Neural cell (in vitro differentiated cells): ENCODE results near the gene FAM163A.

Experiments used
- CTCF ChIP-seq: fragments of 450-650 bp; IDR thresholded peaks from 2 replicates; pipeline ENCODE4 v1.5.1; 2014; ENCODE audit warnings: antibody characterized with exemption, mild to moderate bottlenecking, moderate library complexity; ENCODE audit not compliant: poor library complexity, severe bottlenecking
- EP300 ChIP-seq: fragments of 450-650 bp; conservative IDR thresholded peaks from 2 replicates; pipeline ENCODE4 v1.6.1; 2014; ENCODE audit warnings: antibody characterized with exemption, mild to moderate bottlenecking, moderate library complexity; ENCODE audit not compliant: poor library complexity, severe bottlenecking
- EZH2 ChIP-seq: fragments of 200-600, 300-800 bp; shearing (Covaris generic), sonication (generic); IDR thresholded peaks from 2 replicates; pipeline ENCODE4 v1.6.1; 2014; ENCODE audit warnings: antibody characterized with exemption, low read length, borderline replicate concordance, mild to moderate bottlenecking; ENCODE audit not compliant: insufficient read depth, poor library complexity, severe bottlenecking
- MXI1 ChIP-seq: fragments of 450-650 bp; conservative IDR thresholded peaks from 2 replicates; pipeline ENCODE4 v1.6.1; 2014; ENCODE audit warnings: antibody characterized with exemption, mild to moderate bottlenecking; ENCODE audit not compliant: poor library complexity, severe bottlenecking
- POLR2AphosphoS5 ChIP-seq: IDR thresholded peaks from 2 replicates; pipeline ENCODE4 v1.6.1; 2012
- SMC3 ChIP-seq: fragments of 450-650 bp; conservative IDR thresholded peaks from 2 replicates; pipeline ENCODE4 v1.6.1; 2014; ENCODE audit warnings: antibody characterized with exemption, mild to moderate bottlenecking, moderate library complexity; ENCODE audit not compliant: poor library complexity

GRCh38 chr1:179745131-179745611 is 2.1 kb downstream of the FAM163A start:
- TF ChIP-seq CTCF (no peak), POLR2AphosphoS5 (no peak), MXI1 (no peak), EZH2 (no peak), SMC3 (no peak), EP300 (no peak)
